Measurements from ENCODE around the gene SLCO1C1. TPM values are rescaled to one million over a fixed set of nuclear protein-coding genes. Genes with fewer than 3 reads are reported as not detected.

The SLCO1C1 gene
- total RNA-seq, 2 donors from 2014 or later: 0.35 to 0.37 TPM

- Histone ChIP-seq H3K36me3 (no peaks in the 10 kb centered on the region), H3K27ac (no peak overlapping the region), H3K4me3 (no peak overlapping the region), H3K9me3 (no peaks in the 10 kb centered on the region), H3K9ac (ENCODE audit: low read depth in 2 of 2, low read length in 2 of 2) (no peak overlapping the region), H3K27me3 (no peaks in the 10 kb centered on the region), H3K4me1 (no peaks in the 10 kb centered on the region)
- TF ChIP-seq, protein P1, sequence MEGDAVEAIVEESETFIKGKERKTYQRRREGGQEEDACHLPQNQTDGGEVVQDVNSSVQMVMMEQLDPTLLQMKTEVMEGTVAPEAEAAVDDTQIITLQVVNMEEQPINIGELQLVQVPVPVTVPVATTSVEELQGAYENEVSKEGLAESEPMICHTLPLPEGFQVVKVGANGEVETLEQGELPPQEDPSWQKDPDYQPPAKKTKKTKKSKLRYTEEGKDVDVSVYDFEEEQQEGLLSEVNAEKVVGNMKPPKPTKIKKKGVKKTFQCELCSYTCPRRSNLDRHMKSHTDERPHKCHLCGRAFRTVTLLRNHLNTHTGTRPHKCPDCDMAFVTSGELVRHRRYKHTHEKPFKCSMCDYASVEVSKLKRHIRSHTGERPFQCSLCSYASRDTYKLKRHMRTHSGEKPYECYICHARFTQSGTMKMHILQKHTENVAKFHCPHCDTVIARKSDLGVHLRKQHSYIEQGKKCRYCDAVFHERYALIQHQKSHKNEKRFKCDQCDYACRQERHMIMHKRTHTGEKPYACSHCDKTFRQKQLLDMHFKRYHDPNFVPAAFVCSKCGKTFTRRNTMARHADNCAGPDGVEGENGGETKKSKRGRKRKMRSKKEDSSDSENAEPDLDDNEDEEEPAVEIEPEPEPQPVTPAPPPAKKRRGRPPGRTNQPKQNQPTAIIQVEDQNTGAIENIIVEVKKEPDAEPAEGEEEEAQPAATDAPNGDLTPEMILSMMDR (IDR thresholded peaks at IDR 0.05): no peak
- intact Hi-C loops (cut with DNase I): no loop called here
- DNase-seq: no peak
Observed at GRCh38 chr12:20681334-20681733, 13.8 kb upstream of the SLCO1C1 start.

GRCh38 chr12:20696181-20696905, 1.2 kb downstream of the SLCO1C1 start:
- Histone ChIP-seq H3K27me3 (no peaks in the 10 kb centered on the region), H3K4me1 (no peaks in the 10 kb centered on the region), H3K4me3 (no peak overlapping the region), H3K36me3 (no peaks in the 10 kb centered on the region), H3K27ac (no peak overlapping the region), H3K9ac (ENCODE audit: low read depth in 2 of 2, low read length in 2 of 2) (no peak overlapping the region), H3K9me3 (no peaks in the 10 kb centered on the region)
- intact Hi-C loops (cut with DNase I): no loop called here
- TF ChIP-seq, protein P1 (IDR thresholded peaks at IDR 0.05): no peak
- no peak for DNase-seq

- DNase-seq: no peak
- intact Hi-C loops (cut with DNase I): loop anchor here (10.0 kb wide), 1 partner anchor 46 kb away; no protein-coding TSS in a partner anchor
- TF ChIP-seq, protein P1 (IDR thresholded peaks at IDR 0.05): no peak
Observed at GRCh38 chr12:20701106-20701505, 6.0 kb downstream of the SLCO1C1 start.

GRCh38 chr12:20704860-20705259, 9.7 kb downstream of the SLCO1C1 start:
- H3K27me3 ChIP-seq: no peaks in the 10 kb centered on the region
- intact Hi-C loops (cut with DNase I): loop anchor here (10.0 kb wide), 1 partner anchor 50 kb away; no protein-coding TSS in a partner anchor
- H3K36me3 ChIP-seq: no peaks in the 10 kb centered on the region
- no peak for DNase-seq
- no peak overlapping the region for H3K27ac ChIP-seq
- no peak overlapping the region for H3K9ac ChIP-seq (ENCODE audit: low read depth in 2 of 2, low read length in 2 of 2)
- no peaks in the 10 kb centered on the region for H3K9me3 ChIP-seq
- H3K4me1 ChIP-seq: no peaks in the 10 kb centered on the region
- TF ChIP-seq, protein P1 (IDR thresholded peaks at IDR 0.05): no peak
- no peak overlapping the region for H3K4me3 ChIP-seq

More at GRCh38 chr12:20701106-20701505, 6.0 kb downstream of the SLCO1C1 start:
- no peak overlapping the region for H3K4me3 ChIP-seq
- no peak overlapping the region for H3K9ac ChIP-seq (ENCODE audit: low read depth in 2 of 2, low read length in 2 of 2)
- H3K4me1 ChIP-seq: no peaks in the 10 kb centered on the region
- no peak overlapping the region for H3K27ac ChIP-seq
- no peaks in the 10 kb centered on the region for H3K27me3 ChIP-seq
- H3K9me3 ChIP-seq: no peaks in the 10 kb centered on the region
- H3K36me3 ChIP-seq: no peaks in the 10 kb centered on the region

GRCh38 chr12:20711846-20712245, 16.7 kb downstream of the SLCO1C1 start:
- Histone ChIP-seq H3K9me3 (no peaks in the 10 kb centered on the region), H3K36me3 (no peaks in the 10 kb centered on the region), H3K27ac (no peak overlapping the region), H3K27me3 (no peaks in the 10 kb centered on the region), H3K9ac (ENCODE audit: low read depth in 2 of 2, low read length in 2 of 2) (no peak overlapping the region), H3K4me1 (no peaks in the 10 kb centered on the region), H3K4me3 (no peak overlapping the region)
- intact Hi-C loops (cut with DNase I): loop anchor here (5.0 kb wide), 1 partner anchor 85 kb away; no protein-coding TSS in a partner anchor
- DNase-seq: no peak
- TF ChIP-seq, protein P1 (IDR thresholded peaks at IDR 0.05): no peak

Data from colonic mucosa (tissue), 4 donors.